Activated T-helper 2 cell treated with anti-CD3 and anti-CD28 coated beads, Interferon-gamma antibody, Interleukin-2, Interleukin-4, amounts not matched to agents 10 μg/mL and 5 μg/mL and 100 μg/mL, durations not matched to agents 14 hours and 24 hours and 36 hours (primary cell): ENCODE measurements around the gene LPAR5. TPM values are rescaled to one million over a fixed set of nuclear protein-coding genes. Genes with fewer than 3 reads are reported as not detected.
"Not testable (repeated sequence)": the region's sequence is repeated elsewhere in the genome, so short reads cannot be mapped to it uniquely, and the experiment has no call there.

Experiments
- DNase-seq: peaks from one replicate; pipeline ENCODE4 v3.0.0; 2021; ENCODE audit warnings: low spot score
- H3K27ac Mint-ChIP-seq: one replicate; pipeline ENCODE4 v1.8.0; 2021; ENCODE audit warnings: mixed read lengths
- H3K27me3 Mint-ChIP-seq: one replicate; pipeline ENCODE4 v1.8.0; 2021; ENCODE audit warnings: low read depth, mixed read lengths
- H3K36me3 Mint-ChIP-seq: one replicate; pipeline ENCODE4 v1.8.0; 2021; ENCODE audit warnings: low read depth, mixed read lengths
- H3K4me1 Mint-ChIP-seq: one replicate; pipeline ENCODE4 v1.8.0; 2021; ENCODE audit warnings: low read depth, mixed read lengths
- H3K4me3 Mint-ChIP-seq: one replicate; pipeline ENCODE4 v1.8.0; 2021; ENCODE audit warnings: low read depth, mild to moderate bottlenecking, moderate library complexity, mixed read lengths
- H3K9me3 Mint-ChIP-seq: one replicate; pipeline ENCODE4 v1.8.0; 2021; ENCODE audit warnings: mixed read lengths
- intact Hi-C: fragments of 100-400 bp; cut with micrococcal nuclease; formaldehyde crosslinking; loops from one replicate; pipeline ENCODE4 v1.15.1; 2023
- total RNA-seq: library from RNA; stranded (reverse); gene quantifications from 2 replicates; pipeline ENCODE4 v1.2.3, GENCODE V29; 2022

The LPAR5 gene
- total RNA-seq, 1 donor from 2014 or later, result 3.6 TPM

GRCh38 chr12:6595673-6596072, 40.1 kb downstream of the LPAR5 start:
- H3K27ac Mint-ChIP-seq, H3K9me3 Mint-ChIP-seq, H3K4me1 Mint-ChIP-seq, H3K27me3 Mint-ChIP-seq, intact Hi-C loops, H3K4me3 Mint-ChIP-seq, DNase-seq: not testable (repeated sequence)
- peaks cover 83% of the 10 kb centered on the region for H3K36me3 Mint-ChIP-seq

GRCh38 chr12:6592087-6592486, 43.7 kb downstream of the LPAR5 start:
- peak overlapping the region; percentile 33 for H3K27ac Mint-ChIP-seq
- intact Hi-C loops, result no loop called here
- no peaks in the 10 kb centered on the region for H3K9me3 Mint-ChIP-seq

GRCh38 chr12:6586569-6586968, 49.2 kb downstream of the LPAR5 start:
- DNase-seq, H3K27ac Mint-ChIP-seq, intact Hi-C loops, H3K4me1 Mint-ChIP-seq, H3K9me3 Mint-ChIP-seq, H3K4me3 Mint-ChIP-seq, H3K27me3 Mint-ChIP-seq: not testable (repeated sequence)
- peaks cover 76% of the 10 kb centered on the region for H3K36me3 Mint-ChIP-seq

More at GRCh38 chr12:6592087-6592486, 43.7 kb downstream of the LPAR5 start:
- no peak overlapping the region for H3K4me3 Mint-ChIP-seq
- peaks cover 6% of the 10 kb centered on the region for H3K4me1 Mint-ChIP-seq
- H3K27me3 Mint-ChIP-seq, result no peaks in the 10 kb centered on the region
- no peak for DNase-seq
- H3K36me3 Mint-ChIP-seq, result peaks cover 81% of the 10 kb centered on the region

GRCh38 chr12:6584293-6584692, 51.5 kb downstream of the LPAR5 start:
- peaks cover 2% of the 10 kb centered on the region for H3K4me1 Mint-ChIP-seq
- H3K27ac Mint-ChIP-seq, result no peak overlapping the region
- no peak for DNase-seq
- H3K4me3 Mint-ChIP-seq, result no peak overlapping the region
- H3K36me3 Mint-ChIP-seq, result peaks cover 76% of the 10 kb centered on the region
- no peaks in the 10 kb centered on the region for H3K9me3 Mint-ChIP-seq
- intact Hi-C loops, result no loop called here
- H3K27me3 Mint-ChIP-seq, result no peaks in the 10 kb centered on the region

GRCh38 chr12:6582959-6583358, 52.8 kb downstream of the LPAR5 start:
- no peak for DNase-seq
- no peak overlapping the region for H3K27ac Mint-ChIP-seq
- intact Hi-C loops, result no loop called here
- peaks cover 80% of the 10 kb centered on the region for H3K36me3 Mint-ChIP-seq
- H3K9me3 Mint-ChIP-seq, result no peaks in the 10 kb centered on the region
- H3K27me3 Mint-ChIP-seq, result no peaks in the 10 kb centered on the region
- no peak overlapping the region for H3K4me3 Mint-ChIP-seq
- H3K4me1 Mint-ChIP-seq, result peaks cover 2% of the 10 kb centered on the region

- peaks cover 80% of the 10 kb centered on the region for H3K36me3 Mint-ChIP-seq
- intact Hi-C loops, result no loop called here
- no peak for DNase-seq
- no peaks in the 10 kb centered on the region for H3K27me3 Mint-ChIP-seq
- H3K9me3 Mint-ChIP-seq, result no peaks in the 10 kb centered on the region
- peaks cover 2% of the 10 kb centered on the region for H3K4me1 Mint-ChIP-seq
- no peak overlapping the region for H3K27ac Mint-ChIP-seq
- no peak overlapping the region for H3K4me3 Mint-ChIP-seq
These were observed 53.6 kb downstream of the LPAR5 start for GRCh38 chr12:6582196-6582595.

- no peaks in the 10 kb centered on the region for H3K9me3 Mint-ChIP-seq
- H3K27ac Mint-ChIP-seq, result peak overlapping the region; percentile 2
- intact Hi-C loops, result loop anchor here (2.0 kb wide), 1 partner anchor 31 kb away; the partner anchor contains the start of gene CHD4
- no peaks in the 10 kb centered on the region for H3K27me3 Mint-ChIP-seq
- H3K4me1 Mint-ChIP-seq, result peaks cover 15% of the 10 kb centered on the region
- H3K4me3 Mint-ChIP-seq, result no peak overlapping the region
- DNase-seq, result no peak
- peaks cover 79% of the 10 kb centered on the region for H3K36me3 Mint-ChIP-seq
These were observed 60.1 kb downstream of the LPAR5 start for GRCh38 chr12:6575648-6576047.

GRCh38 chr12:6574576-6575295, 61.0 kb downstream of the LPAR5 start:
- no peaks in the 10 kb centered on the region for H3K9me3 Mint-ChIP-seq
- no peak overlapping the region for H3K4me3 Mint-ChIP-seq
- H3K36me3 Mint-ChIP-seq, result peaks cover 82% of the 10 kb centered on the region
- intact Hi-C loops, result loop anchor here (2.0 kb wide), 1 partner anchor 32 kb away; the partner anchor contains the start of gene CHD4
- peaks cover 22% of the 10 kb centered on the region for H3K4me1 Mint-ChIP-seq
- H3K27me3 Mint-ChIP-seq, result no peaks in the 10 kb centered on the region
- no peak for DNase-seq
- peak overlapping the region; percentile 52 for H3K27ac Mint-ChIP-seq

GRCh38 chr12:6573001-6573400, 62.8 kb downstream of the LPAR5 start:
- Mint-ChIP-seq H3K27ac (no peak overlapping the region), H3K36me3 (peaks cover 79% of the 10 kb centered on the region), H3K9me3 (no peaks in the 10 kb centered on the region), H3K4me1 (peaks cover 22% of the 10 kb centered on the region), H3K27me3 (no peaks in the 10 kb centered on the region), H3K4me3 (no peak overlapping the region)
- no peak for DNase-seq
- intact Hi-C loops, result no loop called here

- Mint-ChIP-seq H3K4me3 (no peak overlapping the region), H3K9me3 (no peaks in the 10 kb centered on the region), H3K27ac (peak overlapping the region; percentile 37), H3K36me3 (peaks cover 82% of the 10 kb centered on the region), H3K27me3 (no peaks in the 10 kb centered on the region), H3K4me1 (peaks cover 24% of the 10 kb centered on the region)
- intact Hi-C loops, result no loop called here
- peak; percentile 28 for DNase-seq
These were observed 65.4 kb downstream of the LPAR5 start for GRCh38 chr12:6570264-6570887.

- Mint-ChIP-seq H3K4me1 (peaks cover 24% of the 10 kb centered on the region), H3K9me3 (no peaks in the 10 kb centered on the region), H3K36me3 (peaks cover 81% of the 10 kb centered on the region), H3K4me3 (peak overlapping the region; percentile 67), H3K27me3 (no peaks in the 10 kb centered on the region), H3K27ac (peak overlapping the region; percentile 56)
- intact Hi-C loops, result loop anchor here (5.0 kb wide), 2 partner anchors 118 to 283 kb away; partner anchors contain the start of genes CDCA3, USP5 and ZNF384
- DNase-seq, result no peak
These were observed 66.0 kb downstream of the LPAR5 start for GRCh38 chr12:6569786-6570185.

GRCh38 chr12:6569312-6569711, 66.4 kb downstream of the LPAR5 start:
- intact Hi-C loops, result loop anchor here (5.0 kb wide), 2 partner anchors 118 to 283 kb away; partner anchors contain the start of genes CDCA3, USP5 and ZNF384
- no peak for DNase-seq
- Mint-ChIP-seq H3K4me3 (peak overlapping the region; percentile 67), H3K9me3 (no peaks in the 10 kb centered on the region), H3K36me3 (peaks cover 81% of the 10 kb centered on the region), H3K27me3 (no peaks in the 10 kb centered on the region), H3K27ac (peak overlapping the region; percentile 56), H3K4me1 (peaks cover 23% of the 10 kb centered on the region)
